HCT116 (cell line): Measurements from ENCODE around the gene SBF2. TPM values are rescaled to one million over a fixed set of nuclear protein-coding genes. Genes with fewer than 3 reads are reported as not detected.

Experiments used
- ATAC-seq: fragments of 200-7000 bp; cut with Tn5 transposase; 2 replicates; pipeline ENCODE4 v1.9.1; 2020; ENCODE audit warnings: mild to moderate bottlenecking, moderate library complexity
- BruUV-seq: library from RNA; stranded (reverse); fragments of 400-500 nt; replicated peaks from 2 replicates; lab custom pipeline; 2021; lab: Mats Ljungman, UMichigan
- CTCF ChIA-PET: fragments of 300-600 bp; sonication (Branson Sonifier 250); formaldehyde crosslinking; loops from one replicate; lab custom pipeline; 2021; ENCODE audit warnings: antibody characterized with exemption; lab: Charles Lee
- POLR2A ChIA-PET: fragments of 300-600, 350-600 bp; sonication (Branson Sonifier 250); formaldehyde crosslinking; loops from one replicate; lab custom pipeline; 2021; ENCODE audit warnings: antibody characterized with exemption; lab: Charles Lee
- RAD21 ChIA-PET, 2 experiments: fragments of 300-600 bp; sonication (Branson Sonifier 250); formaldehyde crosslinking; loops; one replicate each; lab custom pipeline; 2023; ENCODE audit warnings: low total read pairs in 2 of 2; ENCODE audit not compliant: uncharacterized antibody in 2 of 2, unreplicated experiment in 2 of 2, low non-redundant PET in 1 of 2; lab: Charles Lee
- DNase-seq: peaks from one replicate; pipeline ENCODE4 v3.0.0-alpha.2; 2010; ENCODE audit warnings: low read depth, low spot score
- H2AFZ ChIP-seq: fragments of 200-600 bp; shearing (Covaris generic), sonication (generic); 2 replicates; pipeline ENCODE4 v1.6.1; 2017; ENCODE audit warnings: low read depth, mixed run types, mixed read lengths, antibody characterized with exemption, low read length; ENCODE audit not compliant: poor library complexity, severe bottlenecking
- H3K27ac ChIP-seq: 2 replicates; pipeline ENCODE4 v1.5.1; 2012; ENCODE audit warnings: low read depth, low read length
- H3K27me3 ChIP-seq: fragments of 200-600 bp; sonication (generic); 2 replicates; pipeline ENCODE4 v1.6.1; 2016; ENCODE audit warnings: mixed run types, low read length, mixed read lengths; ENCODE audit not compliant: insufficient read depth
- H3K36me3 ChIP-seq, 2 experiments: fragments of 200-500 bp in 1 of 2; fragments of 200-600 bp in 1 of 2; sonication (Bioruptor generic) in 1 of 2; sonication (generic) in 1 of 2; 2 replicates each; pipeline versions ENCODE4 v1.5.1 to v1.6.1; 2014 to 2016; ENCODE audit warnings: low read length in 2 of 2, inconsistent platforms in 1 of 2, mixed read lengths in 1 of 2, mixed run types in 1 of 2; ENCODE audit not compliant: insufficient read depth in 2 of 2, control insufficient read depth in 1 of 2
- H3K4me1 ChIP-seq, 2 experiments: fragments of 200-600 bp in 1 of 2; sonication (generic) in 1 of 2; 2 replicates each; pipeline versions ENCODE4 v1.5.1 to v1.6.1; 2012 to 2017; ENCODE audit warnings: low read length in 2 of 2, inconsistent platforms in 1 of 2, mild to moderate bottlenecking in 1 of 2, mixed read lengths in 1 of 2, mixed run types in 1 of 2, moderate library complexity in 1 of 2; ENCODE audit not compliant: insufficient read depth in 2 of 2, control insufficient read depth in 1 of 2
- H3K4me2 ChIP-seq: fragments of 200-600 bp; sonication (generic); 2 replicates; pipeline ENCODE4 v1.6.1; 2017; ENCODE audit warnings: mixed run types, low read length, mixed read lengths
- H3K4me3 ChIP-seq, 2 experiments: fragments of 200-600 bp in 1 of 2; sonication (generic) in 1 of 2; replicated peaks in 1 of 2; 2 replicates each; pipeline ENCODE4 v1.5.1; 2011 to 2016; ENCODE audit warnings: low read length in 2 of 2, control low read depth in 1 of 2, low read depth in 1 of 2, mild to moderate bottlenecking in 1 of 2, mixed read lengths in 1 of 2, mixed run types in 1 of 2
- H3K79me2 ChIP-seq: fragments of 200-600 bp; sonication (generic); 2 replicates; pipeline ENCODE4 v1.6.1; 2017; ENCODE audit warnings: mild to moderate bottlenecking, mixed run types, low read length, moderate library complexity, mixed read lengths; ENCODE audit not compliant: insufficient read depth
- H3K9ac ChIP-seq: fragments of 200-600 bp; sonication (generic); 2 replicates; pipeline ENCODE4 v1.6.1; 2016; ENCODE audit warnings: low read length, mixed read lengths
- H3K9me2 ChIP-seq: fragments of 200-600 bp; sonication (generic), shearing (Covaris generic); 2 replicates; pipeline ENCODE4 v1.6.1; 2017; ENCODE audit warnings: mixed run types, mild to moderate bottlenecking, moderate library complexity; ENCODE audit not compliant: insufficient read depth
- H3K9me3 ChIP-seq, 2 experiments: fragments of 200-500 bp in 1 of 2; fragments of 200-600 bp in 1 of 2; sonication (Bioruptor generic) in 1 of 2; sonication (generic) in 1 of 2; 2 replicates each; pipeline ENCODE4 v1.6.1; 2014 to 2017; ENCODE audit warnings: low read length in 2 of 2, mixed read lengths in 2 of 2, inconsistent platforms in 1 of 2, low read depth in 1 of 2, mild to moderate bottlenecking in 1 of 2, mixed run types in 1 of 2, moderate library complexity in 1 of 2; ENCODE audit not compliant: control insufficient read depth in 1 of 2, insufficient read depth in 1 of 2
- H4K20me1 ChIP-seq: fragments of 200-600 bp; sonication (generic), shearing (Covaris generic); 2 replicates; pipeline ENCODE4 v1.6.1; 2017; ENCODE audit warnings: mixed run types, mild to moderate bottlenecking, moderate library complexity; ENCODE audit not compliant: insufficient read depth
- ATF3 ChIP-seq: IDR thresholded peaks from 2 replicates; pipeline ENCODE4 v1.6.1; 2012
- CBX3 ChIP-seq: IDR thresholded peaks from 2 replicates; pipeline ENCODE4 v1.6.1; 2012; ENCODE audit warnings: low read depth
- CEBPB ChIP-seq: IDR thresholded peaks from 2 replicates; pipeline ENCODE4 v1.6.1; 2012; ENCODE audit warnings: low read depth
- POLR2A ChIP-seq: IDR thresholded peaks from 2 replicates; pipeline ENCODE4 v1.7.0; 2011; ENCODE audit warnings: borderline replicate concordance; ENCODE audit not compliant: insufficient read depth, insufficient read length; ENCODE audit errors: extremely low read depth
- POLR2AphosphoS5 ChIP-seq: IDR thresholded peaks from 2 replicates; pipeline ENCODE4 v1.6.1; 2011; ENCODE audit warnings: mild to moderate bottlenecking, low read depth, low read length, moderate library complexity
- RAD21 ChIP-seq: IDR thresholded peaks from 2 replicates; pipeline ENCODE4 v1.6.1; 2012; ENCODE audit warnings: low read depth, mild to moderate bottlenecking
- REST ChIP-seq: IDR thresholded peaks from 2 replicates; pipeline ENCODE4 v1.6.1; 2012; ENCODE audit warnings: low read depth
- SIN3A ChIP-seq: IDR thresholded peaks from 2 replicates; pipeline ENCODE4 v1.6.1; 2012; ENCODE audit warnings: low read depth
- SRF ChIP-seq: IDR thresholded peaks from 2 replicates; pipeline ENCODE4 v1.6.1; 2012; ENCODE audit warnings: low read depth
- TCF7L2 ChIP-seq: IDR thresholded peaks from 2 replicates; pipeline ENCODE4 v1.7.0; 2011; ENCODE audit warnings: borderline replicate concordance, inconsistent platforms; ENCODE audit not compliant: insufficient read depth, insufficient read length; ENCODE audit errors: extremely low read depth
- ZFX ChIP-seq: fragments of 450-650 bp; IDR thresholded peaks from 2 replicates; pipeline ENCODE4 v1.6.1; 2017
- ZNF274 ChIP-seq: fragments of 200-500 bp; sonication (Bioruptor generic); IDR thresholded peaks from 2 replicates; pipeline ENCODE4 v1.6.1; 2014; ENCODE audit warnings: mild to moderate bottlenecking, low read depth, low read length, inconsistent platforms
- intact Hi-C: fragments of 100-400 bp; cut with micrococcal nuclease; formaldehyde crosslinking; loops from 2 replicates; pipeline ENCODE4 v1.10.0; 2022
- total RNA-seq: library from RNA; stranded (reverse); gene quantifications from one replicate; pipeline ENCODE4 v1.2.1, GENCODE V29; 2021; ENCODE audit not compliant: unreplicated experiment
- TF ChIP-seq, protein P1 (sequence below): IDR thresholded peaks from 2 replicates; pipeline ENCODE4 v1.6.1; 2012

The SBF2 gene
- total RNA-seq, 1 experiment from 2014 or later: 35.0 TPM

DNA sequence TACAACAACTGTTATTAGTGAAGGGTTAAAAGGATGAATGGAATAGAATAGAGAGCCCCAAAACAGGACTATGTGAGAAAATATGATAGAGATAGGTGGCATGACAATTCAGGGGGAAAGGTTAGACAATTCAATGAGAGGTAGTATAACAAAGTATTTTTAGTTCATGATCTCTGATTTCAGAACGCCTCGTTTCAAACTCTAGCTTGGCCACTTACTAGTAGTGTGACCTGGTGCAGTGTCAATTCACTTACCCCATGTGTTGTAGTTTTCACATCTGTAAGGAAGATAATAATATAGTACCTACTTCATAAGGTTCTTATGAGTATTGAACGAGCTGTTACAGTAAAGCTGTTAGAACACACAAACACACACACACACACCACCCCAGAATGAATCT lies 322.1 kb downstream of the SBF2 start (continued):
- TF ChIP-seq REST (no peak), POLR2AphosphoS5 (no peak), ATF3 (no peak), CEBPB (no peak), SRF (no peak), ZNF274 (no peak), SIN3A (no peak)
- TF ChIP-seq, all 23 proteins: peak for 0

DNA sequence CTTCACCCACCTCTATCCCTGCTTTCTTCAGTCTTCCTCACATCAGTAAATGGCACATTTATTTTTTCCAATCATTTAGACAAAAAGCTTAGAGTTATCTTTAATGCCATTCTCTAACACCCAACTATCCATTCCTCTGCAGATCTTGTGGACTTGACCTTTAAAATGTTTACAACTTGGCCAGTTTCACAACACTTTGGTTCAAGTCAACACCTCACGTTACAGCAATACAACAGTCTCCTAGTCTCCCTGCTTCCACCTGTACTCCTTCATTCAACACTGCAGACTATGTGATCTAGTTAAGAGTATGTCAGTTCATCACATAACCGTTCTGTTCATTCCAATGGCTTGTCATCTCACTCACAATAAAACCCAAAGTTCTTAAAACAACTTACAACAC lies 325.0 kb downstream of the SBF2 start:
- Histone ChIP-seq H3K9me3 (no peaks in the 10 kb centered on the region), H3K27me3 (no peaks in the 10 kb centered on the region), H3K4me2 (no peak overlapping the region), H3K36me3 (no peaks in the 10 kb centered on the region), H4K20me1 (no peaks in the 10 kb centered on the region), H3K4me1 (no peaks in the 10 kb centered on the region), H2AFZ (no peak overlapping the region), H3K4me3 (no peak overlapping the region), H3K9me2 (no peaks in the 10 kb centered on the region), H3K79me2 (no peaks in the 10 kb centered on the region), H3K9ac (no peak overlapping the region), H3K27ac (no peak overlapping the region)
- no peak for TF ChIP-seq CBX3
- TF ChIP-seq, protein P1, sequence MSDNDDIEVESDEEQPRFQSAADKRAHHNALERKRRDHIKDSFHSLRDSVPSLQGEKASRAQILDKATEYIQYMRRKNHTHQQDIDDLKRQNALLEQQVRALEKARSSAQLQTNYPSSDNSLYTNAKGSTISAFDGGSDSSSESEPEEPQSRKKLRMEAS: no peak
- TF ChIP-seq TCF7L2: no peak
- TF ChIP-seq RAD21: no peak
- no peak for TF ChIP-seq POLR2A
- no peak for TF ChIP-seq POLR2AphosphoS5
- no peak for TF ChIP-seq ZFX
- TF ChIP-seq SIN3A: no peak
- ChIA-PET RAD21 (no interaction called here), POLR2A (interaction anchor here (1.1 kb wide), 1 partner anchor 95 kb away, joined by 3 read pairs; no protein-coding TSS in a partner anchor), CTCF (no interaction called here)
- DNase-seq (no peak), ATAC-seq (no peak)
- intact Hi-C loops: no loop called here
- no TSS peak for BruUV-seq
